GM12878 (cell line): ENCODE measurements around the gene MEF2C. TPM values are rescaled to one million over a fixed set of nuclear protein-coding genes. Genes with fewer than 3 reads are reported as not detected.
A peak's percentile ranks its signal among the peaks of the same experiment; 100 is the strongest.

Source experiments
- ATAC-seq: fragments of 200-7000 bp; cut with Tn5 transposase; 3 replicates; pipeline ENCODE4 v1.9.1; 2020; ENCODE audit warnings: mild to moderate bottlenecking, moderate library complexity
- BruUV-seq: library from RNA; stranded (reverse); fragments of 400-500 nt; replicated peaks from 2 replicates; lab custom pipeline; 2021; lab: Mats Ljungman, UMichigan
- CTCF ChIA-PET: fragments of 300-600 bp; sonication (Branson Sonifier 250); formaldehyde crosslinking; extraction: SDS; loops from one replicate; lab custom pipeline; 2021; ENCODE audit warnings: inconsistent platforms; lab: Yijun Ruan, JAX
- POLR2A ChIA-PET: fragments of 350-600 bp; formaldehyde crosslinking; extraction: SDS; loops from one replicate; lab custom pipeline; 2021; ENCODE audit warnings: inconsistent platforms; lab: Charles Lee
- RAD21 ChIA-PET: fragments of 300-600 bp; sonication (Branson Sonifier 250); formaldehyde crosslinking; loops from one replicate; lab custom pipeline; 2023; ENCODE audit warnings: antibody characterized with exemption; ENCODE audit not compliant: unreplicated experiment; lab: Charles Lee
- SMC1A ChIA-PET: fragments of 300-600 bp; sonication (Branson Sonifier 250); formaldehyde crosslinking; loops from one replicate; lab custom pipeline; 2023; ENCODE audit not compliant: unreplicated experiment, uncharacterized antibody; lab: Charles Lee
- DNase-seq: peaks from one replicate; pipeline ENCODE4 v3.0.0-alpha.2; 2011; ENCODE audit warnings: low read depth, low spot score
- FAIRE-seq: peaks from 3 replicates; lab custom pipeline; 2011; peaks lifted over from hg19 to GRCh38; lab: Jason Lieb, UNC
- H2AFZ ChIP-seq: 2 replicates; pipeline ENCODE4 v1.6.0; 2011; ENCODE audit warnings: low read depth, low read length, control low read depth; ENCODE audit not compliant: control insufficient read depth
- H3K27ac ChIP-seq: 2 replicates; pipeline ENCODE4 v1.5.1; 2011; ENCODE audit warnings: control low read depth; ENCODE audit not compliant: control insufficient read depth, insufficient read depth
- H3K27me3 ChIP-seq, 2 experiments: replicated peaks in 1 of 2; 2 replicates each; pipeline versions ENCODE4 v1.6.0 to v1.6.1; 2011; ENCODE audit warnings: low read length in 1 of 2; ENCODE audit not compliant: control insufficient read depth in 2 of 2, insufficient read depth in 2 of 2
- H3K36me3 ChIP-seq, 2 experiments: 2 replicates each; pipeline ENCODE4 v1.5.1; 2011; ENCODE audit warnings: low read length in 1 of 2; ENCODE audit not compliant: control insufficient read depth in 2 of 2, insufficient read depth in 2 of 2
- H3K4me1 ChIP-seq: 2 replicates; pipeline ENCODE4 v1.6.1; 2011; ENCODE audit warnings: mild to moderate bottlenecking, low read length, moderate library complexity, mixed read lengths; ENCODE audit not compliant: control insufficient read depth, insufficient read depth
- H3K4me2 ChIP-seq: 2 replicates; pipeline ENCODE4 v1.6.0; 2011; ENCODE audit warnings: control low read depth; ENCODE audit not compliant: control insufficient read depth, insufficient read depth
- H3K4me3 ChIP-seq: fragments of 200-600 bp; sonication (generic); 2 replicates; pipeline ENCODE4 v1.5.1; 2016
- H3K79me2 ChIP-seq: 2 replicates; pipeline ENCODE4 v1.6.0; 2011; ENCODE audit warnings: low read length; ENCODE audit not compliant: control insufficient read depth, insufficient read depth
- H3K9ac ChIP-seq: 2 replicates; pipeline ENCODE4 v1.8.0; 2011; ENCODE audit warnings: low read length, control low read depth, mixed read lengths; ENCODE audit not compliant: control insufficient read depth, insufficient read depth
- H3K9me3 ChIP-seq: replicated peaks from 3 replicates; pipeline ENCODE4 v1.5.1; 2011; ENCODE audit warnings: mild to moderate bottlenecking, low read length; ENCODE audit not compliant: control insufficient read depth, insufficient read depth
- H4K20me1 ChIP-seq: 2 replicates; pipeline ENCODE4 v1.6.0; 2011; ENCODE audit not compliant: control insufficient read depth, insufficient read depth
- BCL11A ChIP-seq: IDR thresholded peaks from 2 replicates; pipeline ENCODE4 v1.6.1; 2011; ENCODE audit warnings: low read depth, low read length
- BRCA1 ChIP-seq: IDR thresholded peaks from 2 replicates; pipeline ENCODE4 v1.6.1; 2011; ENCODE audit warnings: low read depth, low read length, improper control_type of control experiment
- EGR1 ChIP-seq, 2 experiments: IDR thresholded peaks; 1 replicate in 1 of 2; 2 replicates in 1 of 2; pipeline ENCODE4 v1.6.1; 2011 to 2012; ENCODE audit warnings: low read depth in 2 of 2, low read length in 2 of 2, borderline replicate concordance in 1 of 2, mild to moderate bottlenecking in 1 of 2, moderate library complexity in 1 of 2
- JUND ChIP-seq: IDR thresholded peaks from 2 replicates; pipeline ENCODE4 v1.6.1; 2012; ENCODE audit warnings: low read depth, mild to moderate bottlenecking, low read length, improper control_type of control experiment, moderate library complexity
- POU2F2 ChIP-seq: IDR thresholded peaks from 3 replicates; pipeline ENCODE4 v1.6.1; 2011; ENCODE audit warnings: low read depth, mild to moderate bottlenecking, low read length, borderline replicate concordance
- RAD21 ChIP-seq: IDR thresholded peaks from 2 replicates; pipeline ENCODE4 v1.6.1; 2011; ENCODE audit warnings: mild to moderate bottlenecking, low read depth, low read length, moderate library complexity; ENCODE audit not compliant: insufficient read depth
- STAT3 ChIP-seq: IDR thresholded peaks from 2 replicates; pipeline ENCODE4 v1.6.1; 2011; ENCODE audit warnings: low read depth, low read length, improper control_type of control experiment
- SUPT20H ChIP-seq: IDR thresholded peaks from 2 replicates; pipeline ENCODE4 v1.6.1; 2011; ENCODE audit warnings: low read depth, mild to moderate bottlenecking, low read length, moderate library complexity, borderline replicate concordance; ENCODE audit not compliant: control insufficient read depth
- ZNF384 ChIP-seq: IDR thresholded peaks from 2 replicates; pipeline ENCODE4 v1.6.1; 2012; ENCODE audit warnings: low read depth, mild to moderate bottlenecking, low read length, improper control_type of control experiment, borderline replicate concordance
- WGBS: methylation state at CpG from one replicate; pipeline ENCODE4 v1.1.6; 2016; ENCODE audit warnings: low lambda C conversion rate; ENCODE audit not compliant: insufficient replicate concordance, insufficient coverage; ENCODE audit errors: missing lambda C conversion rate; 5-methylcytosine and 5-hydroxymethylcytosine counted together
- in situ Hi-C: fragments of 300-500 bp; cut with MboI; formaldehyde crosslinking; loops from 9 replicates; pipeline ENCODE4 v1.14.3; 2018; ENCODE audit warnings: mixed read lengths
- intact Hi-C: fragments of 100-400 bp; cut with micrococcal nuclease; formaldehyde crosslinking; loops from one replicate; pipeline ENCODE4 v1.14.2; 2022; ENCODE audit not compliant: unreplicated experiment
- polyA plus RNA-seq, 11 experiments: library from polyadenylated mRNA; depleted of rRNA in 4 of 11; unstranded in 6 of 11; stranded (reverse) in 5 of 11; fragments of >200 nt; fragmentation: Nextera tagmentation in 4 of 11; fragmentation: Illumina TruSeq in 1 of 11; extraction: Ambion mirVana in 4 of 11; extraction: Trizol in 1 of 11; gene quantifications; 1 replicate in 1 of 11; 2 replicates in 10 of 11; pipeline versions ENCODE4 v1.2.1 to v1.2.3, GENCODE V29; 2011 to 2016; ENCODE audit warnings: inconsistent platforms in 2 of 11, missing spikeins in 2 of 11, low read depth in 1 of 11
- total RNA-seq, 4 experiments: library from RNA; depleted of rRNA in 3 of 4; stranded (reverse); fragments of >200 nt in 3 of 4; fragmentation: Illumina TruSeq in 1 of 4; extraction: Trizol in 1 of 4; gene quantifications; 2 replicates each; pipeline versions ENCODE4 v1.2.1 to v1.2.3, GENCODE V29; 2013 to 2021
- TF ChIP-seq, protein P1 (sequence below): IDR thresholded peaks from 2 replicates; pipeline ENCODE4 v1.6.1; 2012; ENCODE audit warnings: improper control_type of control experiment, low read depth, low read length; ENCODE audit not compliant: insufficient replicate concordance
- TF ChIP-seq, protein P2 (sequence below): IDR thresholded peaks from 2 replicates; pipeline ENCODE4 v1.6.1; 2012; ENCODE audit warnings: low read depth, low read length, improper control_type of control experiment
- TF ChIP-seq, protein P3 (sequence below), 3 experiments: IDR thresholded peaks in 2 of 3; conservative IDR thresholded peaks in 1 of 3; 2 replicates each; pipeline ENCODE4 v1.5.1; 2011; ENCODE audit warnings: low read depth in 3 of 3, low read length in 3 of 3, mild to moderate bottlenecking in 3 of 3, control low read depth in 2 of 3, moderate library complexity in 2 of 3, inconsistent platforms in 1 of 3, mixed read lengths in 1 of 3; ENCODE audit not compliant: control insufficient read depth in 2 of 3, insufficient read depth in 1 of 3; ENCODE audit errors: extremely low read depth in 1 of 3

The MEF2C gene
- total and polyA plus RNA-seq, 10 of the 15 experiments (the other 5 are each of a cell fraction or from before 2014, with no cell fraction given), result 104 to 225 (median 180) TPM

DNA sequence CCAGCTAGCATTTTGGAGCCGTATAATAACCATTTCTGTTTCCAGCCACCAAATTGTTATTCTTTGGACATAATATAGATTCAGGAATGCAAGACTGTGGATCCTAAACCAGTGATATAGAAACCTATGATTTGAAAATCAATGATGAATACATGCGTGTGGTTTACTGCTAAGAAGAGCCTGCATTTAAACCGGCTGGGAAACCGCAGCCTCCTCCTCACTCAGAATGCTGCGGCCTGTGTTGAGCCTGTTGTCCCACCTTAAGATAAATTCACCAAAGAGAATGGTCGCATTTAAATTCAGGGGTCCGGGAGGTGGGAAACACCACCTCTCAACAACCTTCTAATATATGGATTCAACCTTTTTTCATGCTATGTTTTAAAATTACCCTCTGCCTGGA, 148.0 kb downstream of the MEF2C start (continued):
- no peak for TF ChIP-seq BRCA1
- TF ChIP-seq BCL11A, result peak; percentile 28; the same call in 1 of the 2 replicates
- TF ChIP-seq STAT3, result no peak
- TF ChIP-seq, protein P1, sequence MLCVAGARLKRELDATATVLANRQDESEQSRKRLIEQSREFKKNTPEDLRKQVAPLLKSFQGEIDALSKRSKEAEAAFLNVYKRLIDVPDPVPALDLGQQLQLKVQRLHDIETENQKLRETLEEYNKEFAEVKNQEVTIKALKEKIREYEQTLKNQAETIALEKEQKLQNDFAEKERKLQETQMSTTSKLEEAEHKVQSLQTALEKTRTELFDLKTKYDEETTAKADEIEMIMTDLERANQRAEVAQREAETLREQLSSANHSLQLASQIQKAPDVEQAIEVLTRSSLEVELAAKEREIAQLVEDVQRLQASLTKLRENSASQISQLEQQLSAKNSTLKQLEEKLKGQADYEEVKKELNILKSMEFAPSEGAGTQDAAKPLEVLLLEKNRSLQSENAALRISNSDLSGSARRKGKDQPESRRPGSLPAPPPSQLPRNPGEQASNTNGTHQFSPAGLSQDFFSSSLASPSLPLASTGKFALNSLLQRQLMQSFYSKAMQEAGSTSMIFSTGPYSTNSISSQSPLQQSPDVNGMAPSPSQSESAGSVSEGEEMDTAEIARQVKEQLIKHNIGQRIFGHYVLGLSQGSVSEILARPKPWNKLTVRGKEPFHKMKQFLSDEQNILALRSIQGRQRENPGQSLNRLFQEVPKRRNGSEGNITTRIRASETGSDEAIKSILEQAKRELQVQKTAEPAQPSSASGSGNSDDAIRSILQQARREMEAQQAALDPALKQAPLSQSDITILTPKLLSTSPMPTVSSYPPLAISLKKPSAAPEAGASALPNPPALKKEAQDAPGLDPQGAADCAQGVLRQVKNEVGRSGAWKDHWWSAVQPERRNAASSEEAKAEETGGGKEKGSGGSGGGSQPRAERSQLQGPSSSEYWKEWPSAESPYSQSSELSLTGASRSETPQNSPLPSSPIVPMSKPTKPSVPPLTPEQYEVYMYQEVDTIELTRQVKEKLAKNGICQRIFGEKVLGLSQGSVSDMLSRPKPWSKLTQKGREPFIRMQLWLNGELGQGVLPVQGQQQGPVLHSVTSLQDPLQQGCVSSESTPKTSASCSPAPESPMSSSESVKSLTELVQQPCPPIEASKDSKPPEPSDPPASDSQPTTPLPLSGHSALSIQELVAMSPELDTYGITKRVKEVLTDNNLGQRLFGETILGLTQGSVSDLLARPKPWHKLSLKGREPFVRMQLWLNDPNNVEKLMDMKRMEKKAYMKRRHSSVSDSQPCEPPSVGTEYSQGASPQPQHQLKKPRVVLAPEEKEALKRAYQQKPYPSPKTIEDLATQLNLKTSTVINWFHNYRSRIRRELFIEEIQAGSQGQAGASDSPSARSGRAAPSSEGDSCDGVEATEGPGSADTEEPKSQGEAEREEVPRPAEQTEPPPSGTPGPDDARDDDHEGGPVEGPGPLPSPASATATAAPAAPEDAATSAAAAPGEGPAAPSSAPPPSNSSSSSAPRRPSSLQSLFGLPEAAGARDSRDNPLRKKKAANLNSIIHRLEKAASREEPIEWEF, result peak; percentile 71
- TF ChIP-seq POU2F2, result peak; percentile 64; the same call in 1 of the 3 replicates

DNA sequence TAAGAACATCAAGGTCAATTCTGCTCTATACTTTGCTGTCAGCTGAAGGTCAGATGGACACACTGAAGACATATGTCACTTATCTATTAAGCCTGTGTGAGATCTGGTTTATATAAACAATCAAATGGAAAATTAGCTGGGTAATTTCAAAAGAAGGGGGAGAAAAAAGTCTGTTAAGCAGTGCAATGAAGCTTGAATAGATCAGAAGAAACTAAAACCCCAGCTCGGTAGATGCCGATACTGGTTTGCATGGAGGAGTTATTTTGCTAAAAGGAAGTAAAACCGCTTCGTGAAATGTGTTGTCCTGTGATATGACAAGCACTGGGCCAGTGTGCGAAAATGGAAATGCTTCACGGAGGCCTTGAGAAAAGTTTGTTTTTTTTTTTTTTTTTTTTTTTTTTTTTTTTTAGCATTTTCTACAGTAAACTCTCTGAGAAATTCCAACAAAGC, 148.8 kb downstream of the MEF2C start:
- H3K4me3 ChIP-seq, result 0 out of 2 replicates have a peak overlapping the region, but pooled peaks have one; percentile 22
- no peak overlapping the region for H2AFZ ChIP-seq
- peaks cover 0 to 28% of the 10 kb centered on the region in 2 experiments; a peak in 3 of 4 replicates for H3K36me3 ChIP-seq
- ChIA-PET POLR2A (interaction anchor here (0.7 to 2.9 kb wide), 13 partner anchors 13 to 1791 kb away, joined by 3 to 17 read pairs (median 6); no protein-coding TSS in a partner anchor), SMC1A (interaction anchor here (0.6 to 22.4 kb wide), 23 partner anchors 12 to 702 kb away, joined by 3 to 591 read pairs (median 4); partner anchors contain the start of gene MEF2C), RAD21 (interaction anchor here (0.7 to 24.9 kb wide), 31 partner anchors 8 to 1536 kb away, joined by 3 to 594 read pairs (median 6); partner anchors contain the start of gene MEF2C), CTCF (interaction anchor here (0.6 to 1.7 kb wide), 10 partner anchors 10 to 996 kb away, joined by 3 to 12 read pairs (median 3); no protein-coding TSS in a partner anchor)
- WGBS, result 0% methylated on average over 6 of the region's 6 CpGs
- no peaks in the 10 kb centered on the region for H4K20me1 ChIP-seq
- in situ Hi-C loops, result loop anchor here (5.0 to 10.0 kb wide), 5 partner anchors 91 to 1281 kb away; no protein-coding TSS in a partner anchor
- peaks cover 3% of the 10 kb centered on the region; the same call in 1 of the 3 replicates for H3K9me3 ChIP-seq
- peak overlapping the region; percentile 100 for H3K27ac ChIP-seq
- ATAC-seq (peak; percentile 78), FAIRE-seq (peak; percentile 84), DNase-seq (peak; percentile 96)
- H3K4me1 ChIP-seq, result peaks cover 68% of the 10 kb centered on the region
- BruUV-seq, result no TSS peak
- H3K79me2 ChIP-seq, result peaks cover 61% of the 10 kb centered on the region
- peak overlapping the region; percentile 71 for H3K9ac ChIP-seq
- H3K27me3 ChIP-seq, result no peaks in the 10 kb centered on the region
- intact Hi-C loops, result loop anchor here (2.0 to 5.0 kb wide), 3 partner anchors 51 to 703 kb away; no protein-coding TSS in a partner anchor
- H3K4me2 ChIP-seq, result peak overlapping the region; percentile 75
- TF ChIP-seq EGR1 (IDR thresholded peaks at IDR 0.05; ENCODE audit: borderline replicate concordance in 1 of 2, low read depth in 2 of 2, low read length in 2 of 2) (no peak), RAD21 (0 out of 2 replicates have a peak, but pooled peaks have one; percentile 21), SUPT20H (no peak), JUND (peak; percentile 53; the same call in 1 of the 2 replicates), ZNF384 (peak; percentile 98)
- TF ChIP-seq, protein P2, sequence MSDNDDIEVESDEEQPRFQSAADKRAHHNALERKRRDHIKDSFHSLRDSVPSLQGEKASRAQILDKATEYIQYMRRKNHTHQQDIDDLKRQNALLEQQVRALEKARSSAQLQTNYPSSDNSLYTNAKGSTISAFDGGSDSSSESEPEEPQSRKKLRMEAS, result no peak
- TF ChIP-seq, protein P3, sequence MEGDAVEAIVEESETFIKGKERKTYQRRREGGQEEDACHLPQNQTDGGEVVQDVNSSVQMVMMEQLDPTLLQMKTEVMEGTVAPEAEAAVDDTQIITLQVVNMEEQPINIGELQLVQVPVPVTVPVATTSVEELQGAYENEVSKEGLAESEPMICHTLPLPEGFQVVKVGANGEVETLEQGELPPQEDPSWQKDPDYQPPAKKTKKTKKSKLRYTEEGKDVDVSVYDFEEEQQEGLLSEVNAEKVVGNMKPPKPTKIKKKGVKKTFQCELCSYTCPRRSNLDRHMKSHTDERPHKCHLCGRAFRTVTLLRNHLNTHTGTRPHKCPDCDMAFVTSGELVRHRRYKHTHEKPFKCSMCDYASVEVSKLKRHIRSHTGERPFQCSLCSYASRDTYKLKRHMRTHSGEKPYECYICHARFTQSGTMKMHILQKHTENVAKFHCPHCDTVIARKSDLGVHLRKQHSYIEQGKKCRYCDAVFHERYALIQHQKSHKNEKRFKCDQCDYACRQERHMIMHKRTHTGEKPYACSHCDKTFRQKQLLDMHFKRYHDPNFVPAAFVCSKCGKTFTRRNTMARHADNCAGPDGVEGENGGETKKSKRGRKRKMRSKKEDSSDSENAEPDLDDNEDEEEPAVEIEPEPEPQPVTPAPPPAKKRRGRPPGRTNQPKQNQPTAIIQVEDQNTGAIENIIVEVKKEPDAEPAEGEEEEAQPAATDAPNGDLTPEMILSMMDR (IDR thresholded peaks at IDR 0.05 in 2 of 3, conservative IDR thresholded peaks at IDR 0.05 in 1 of 3; ENCODE audit: control insufficient read depth in 2 of 3, extremely low read depth in 1 of 3, insufficient read depth in 1 of 3, low read depth in 3 of 3, low read length in 3 of 3), result no peak
